ENCODE results near the gene GSTO2. TPM values are rescaled to one million over a fixed set of nuclear protein-coding genes. Genes with fewer than 3 reads are reported as not detected.

Gene GSTO2
- total and polyA plus RNA-seq, 2 of the 13 experiments (the other 11 are each of a cell fraction or from before 2014, with no cell fraction given) = 2.1 to 7.9 TPM

DNA sequence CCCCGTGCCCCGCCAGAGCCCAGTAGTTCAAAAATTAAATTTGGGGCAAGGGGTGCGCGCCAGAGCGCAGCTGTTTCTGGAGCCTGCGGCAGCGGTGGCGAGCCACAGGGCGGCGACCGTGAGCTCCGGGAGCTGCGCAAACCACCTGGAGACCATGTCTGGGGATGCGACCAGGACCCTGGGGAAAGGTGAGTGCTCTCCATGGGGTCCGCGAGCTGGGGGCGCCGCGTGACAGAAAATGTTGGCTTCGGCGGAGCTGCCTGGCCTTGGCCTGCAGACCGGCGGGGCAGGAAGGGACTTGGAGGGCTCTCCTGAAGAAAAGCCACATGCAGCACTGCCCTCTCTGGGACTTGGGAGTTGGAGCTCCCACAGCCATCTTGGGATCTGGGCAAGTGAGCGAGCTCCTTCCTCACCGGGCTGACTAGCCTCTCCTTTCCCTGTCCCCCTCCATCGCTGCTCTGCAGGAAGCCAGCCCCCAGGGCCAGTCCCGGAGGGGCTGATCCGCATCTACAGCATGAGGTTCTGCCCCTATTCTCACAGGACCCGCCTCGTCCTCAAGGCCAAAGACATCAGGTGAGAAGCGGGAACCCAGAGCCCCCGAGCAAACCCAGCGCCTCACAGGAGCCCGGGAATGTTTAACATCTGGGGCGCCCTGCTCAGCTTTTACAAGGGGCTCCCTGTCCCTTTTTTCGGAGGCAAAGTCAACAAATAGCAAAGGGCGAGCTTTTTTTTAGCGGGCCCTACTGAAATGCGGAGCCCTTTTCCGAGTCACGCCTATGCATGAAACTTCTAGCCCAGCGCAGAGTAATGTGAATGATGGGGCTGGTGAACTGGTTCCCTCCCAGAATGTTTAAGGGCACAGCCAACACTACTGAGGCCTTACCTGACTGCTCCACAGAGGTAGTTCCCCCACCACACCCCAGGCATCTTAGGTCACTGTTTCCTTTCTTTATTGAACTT lies 6.1 kb downstream of the GSTO2 start (continued):
- TF ChIP-seq ZGPAT (CRISPR knock-in tag; IDR thresholded peaks at IDR 0.05) = no peak; the same call in 1 of the 2 replicates
- TF ChIP-seq HMG20A (CRISPR knock-in tag; IDR thresholded peaks at IDR 0.05; ENCODE audit: borderline replicate concordance) = no peak
- 0 out of 2 replicates have a peak, but pooled peaks have one; percentile 16 for TF ChIP-seq ZBTB7B (CRISPR knock-in tag; IDR thresholded peaks at IDR 0.05)
- no peak for TF ChIP-seq ZNF354B (CRISPR knock-in tag; IDR thresholded peaks at IDR 0.05)
- TF ChIP-seq SRSF4 (IDR thresholded peaks at IDR 0.05; ENCODE audit: low read depth, low read length, poor library complexity, severe bottlenecking) = no peak
- TF ChIP-seq NR1H2 (CRISPR knock-in tag; IDR thresholded peaks at IDR 0.05; ENCODE audit: borderline replicate concordance, low read depth) = no peak
- 0 out of 2 replicates have a peak, but pooled peaks have one; percentile 19 for TF ChIP-seq MEIS1 (CRISPR knock-in tag; IDR thresholded peaks at IDR 0.05; ENCODE audit: borderline replicate concordance)
- TF ChIP-seq, protein P1, sequence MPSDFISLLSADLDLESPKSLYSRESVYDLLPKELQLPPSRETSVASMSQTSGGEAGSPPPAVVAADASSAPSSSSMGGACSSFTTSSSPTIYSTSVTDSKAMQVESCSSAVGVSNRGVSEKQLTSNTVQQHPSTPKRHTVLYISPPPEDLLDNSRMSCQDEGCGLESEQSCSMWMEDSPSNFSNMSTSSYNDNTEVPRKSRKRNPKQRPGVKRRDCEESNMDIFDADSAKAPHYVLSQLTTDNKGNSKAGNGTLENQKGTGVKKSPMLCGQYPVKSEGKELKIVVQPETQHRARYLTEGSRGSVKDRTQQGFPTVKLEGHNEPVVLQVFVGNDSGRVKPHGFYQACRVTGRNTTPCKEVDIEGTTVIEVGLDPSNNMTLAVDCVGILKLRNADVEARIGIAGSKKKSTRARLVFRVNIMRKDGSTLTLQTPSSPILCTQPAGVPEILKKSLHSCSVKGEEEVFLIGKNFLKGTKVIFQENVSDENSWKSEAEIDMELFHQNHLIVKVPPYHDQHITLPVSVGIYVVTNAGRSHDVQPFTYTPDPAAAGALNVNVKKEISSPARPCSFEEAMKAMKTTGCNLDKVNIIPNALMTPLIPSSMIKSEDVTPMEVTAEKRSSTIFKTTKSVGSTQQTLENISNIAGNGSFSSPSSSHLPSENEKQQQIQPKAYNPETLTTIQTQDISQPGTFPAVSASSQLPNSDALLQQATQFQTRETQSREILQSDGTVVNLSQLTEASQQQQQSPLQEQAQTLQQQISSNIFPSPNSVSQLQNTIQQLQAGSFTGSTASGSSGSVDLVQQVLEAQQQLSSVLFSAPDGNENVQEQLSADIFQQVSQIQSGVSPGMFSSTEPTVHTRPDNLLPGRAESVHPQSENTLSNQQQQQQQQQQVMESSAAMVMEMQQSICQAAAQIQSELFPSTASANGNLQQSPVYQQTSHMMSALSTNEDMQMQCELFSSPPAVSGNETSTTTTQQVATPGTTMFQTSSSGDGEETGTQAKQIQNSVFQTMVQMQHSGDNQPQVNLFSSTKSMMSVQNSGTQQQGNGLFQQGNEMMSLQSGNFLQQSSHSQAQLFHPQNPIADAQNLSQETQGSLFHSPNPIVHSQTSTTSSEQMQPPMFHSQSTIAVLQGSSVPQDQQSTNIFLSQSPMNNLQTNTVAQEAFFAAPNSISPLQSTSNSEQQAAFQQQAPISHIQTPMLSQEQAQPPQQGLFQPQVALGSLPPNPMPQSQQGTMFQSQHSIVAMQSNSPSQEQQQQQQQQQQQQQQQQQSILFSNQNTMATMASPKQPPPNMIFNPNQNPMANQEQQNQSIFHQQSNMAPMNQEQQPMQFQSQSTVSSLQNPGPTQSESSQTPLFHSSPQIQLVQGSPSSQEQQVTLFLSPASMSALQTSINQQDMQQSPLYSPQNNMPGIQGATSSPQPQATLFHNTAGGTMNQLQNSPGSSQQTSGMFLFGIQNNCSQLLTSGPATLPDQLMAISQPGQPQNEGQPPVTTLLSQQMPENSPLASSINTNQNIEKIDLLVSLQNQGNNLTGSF (CRISPR knock-in tag; IDR thresholded peaks at IDR 0.05) = no peak
- peak; percentile 49; the same call in 1 of the 2 replicates for TF ChIP-seq ZNF768 (CRISPR knock-in tag; IDR thresholded peaks at IDR 0.05)
- TF ChIP-seq ZNF232 (CRISPR knock-in tag; IDR thresholded peaks at IDR 0.05; ENCODE audit: borderline replicate concordance) = no peak
- TF ChIP-seq HOXA3 (CRISPR knock-in tag; IDR thresholded peaks at IDR 0.05) = peak; percentile 60
- no peak for TF ChIP-seq TCF12 (IDR thresholded peaks at IDR 0.05)
- TF ChIP-seq TCF12 (CRISPR knock-in tag; IDR thresholded peaks at IDR 0.05) = peak; percentile 65; the same call in 1 of the 2 replicates
- no peak for TF ChIP-seq MEIS2 (CRISPR knock-in tag; IDR thresholded peaks at IDR 0.05)
- no peak for TF ChIP-seq ZNF678 (CRISPR knock-in tag; IDR thresholded peaks at IDR 0.05)
- peak; percentile 72 for TF ChIP-seq NR0B2 (CRISPR knock-in tag; IDR thresholded peaks at IDR 0.05)
- no peak for TF ChIP-seq HNRNPUL1 (IDR thresholded peaks at IDR 0.05; ENCODE audit: low read depth, low read length)
- TF ChIP-seq, protein P2, sequence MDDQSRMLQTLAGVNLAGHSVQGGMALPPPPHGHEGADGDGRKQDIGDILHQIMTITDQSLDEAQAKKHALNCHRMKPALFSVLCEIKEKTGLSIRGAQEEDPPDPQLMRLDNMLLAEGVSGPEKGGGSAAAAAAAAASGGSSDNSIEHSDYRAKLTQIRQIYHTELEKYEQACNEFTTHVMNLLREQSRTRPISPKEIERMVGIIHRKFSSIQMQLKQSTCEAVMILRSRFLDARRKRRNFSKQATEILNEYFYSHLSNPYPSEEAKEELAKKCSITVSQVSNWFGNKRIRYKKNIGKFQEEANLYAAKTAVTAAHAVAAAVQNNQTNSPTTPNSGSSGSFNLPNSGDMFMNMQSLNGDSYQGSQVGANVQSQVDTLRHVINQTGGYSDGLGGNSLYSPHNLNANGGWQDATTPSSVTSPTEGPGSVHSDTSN (CRISPR knock-in tag; IDR thresholded peaks at IDR 0.05; ENCODE audit: borderline replicate concordance) = no peak
- TF ChIP-seq, protein P3, sequence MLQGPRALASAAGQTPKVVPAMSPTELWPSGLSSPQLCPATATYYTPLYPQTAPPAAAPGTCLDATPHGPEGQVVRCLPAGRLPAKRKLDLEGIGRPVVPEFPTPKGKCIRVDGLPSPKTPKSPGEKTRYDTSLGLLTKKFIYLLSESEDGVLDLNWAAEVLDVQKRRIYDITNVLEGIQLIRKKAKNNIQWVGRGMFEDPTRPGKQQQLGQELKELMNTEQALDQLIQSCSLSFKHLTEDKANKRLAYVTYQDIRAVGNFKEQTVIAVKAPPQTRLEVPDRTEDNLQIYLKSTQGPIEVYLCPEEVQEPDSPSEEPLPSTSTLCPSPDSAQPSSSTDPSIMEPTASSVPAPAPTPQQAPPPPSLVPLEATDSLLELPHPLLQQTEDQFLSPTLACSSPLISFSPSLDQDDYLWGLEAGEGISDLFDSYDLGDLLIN (CRISPR knock-in tag; IDR thresholded peaks at IDR 0.05; ENCODE audit: borderline replicate concordance) = no peak

Data from HepG2 (cell line).